Activated naive CD8-positive, alpha-beta T cell treated with anti-CD3 and anti-CD28 coated beads for 36 hours (primary cell): ENCODE data around the gene RABL6. TPM values are rescaled to one million over a fixed set of nuclear protein-coding genes. Genes with fewer than 3 reads are reported as not detected.
"Not testable (repeated sequence)": the region's sequence is repeated elsewhere in the genome, so short reads cannot be mapped to it uniquely, and the experiment has no call there.

ENCODE experiments used
- DNase-seq: peaks from one replicate; pipeline ENCODE4 v3.0.0; 2021
- H3K27ac Mint-ChIP-seq: one replicate; pipeline ENCODE4 v1.8.0; 2022; ENCODE audit warnings: mild to moderate bottlenecking, moderate library complexity, mixed read lengths
- H3K27me3 Mint-ChIP-seq: one replicate; pipeline ENCODE4 v1.8.0; 2022; ENCODE audit warnings: mild to moderate bottlenecking, mixed read lengths
- H3K36me3 Mint-ChIP-seq: one replicate; pipeline ENCODE4 v1.8.0; 2021; ENCODE audit warnings: mild to moderate bottlenecking, mixed read lengths
- H3K4me1 Mint-ChIP-seq: one replicate; pipeline ENCODE4 v1.8.0; 2021; ENCODE audit warnings: mixed read lengths
- H3K4me3 Mint-ChIP-seq: one replicate; pipeline ENCODE4 v1.8.0; 2022; ENCODE audit warnings: mild to moderate bottlenecking, moderate library complexity, mixed read lengths
- H3K9me3 Mint-ChIP-seq: one replicate; pipeline ENCODE4 v1.8.0; 2022; ENCODE audit warnings: mixed read lengths
- total RNA-seq, 2 experiments: library from RNA; stranded (reverse); gene quantifications; one replicate each; pipeline ENCODE4 v1.2.3, GENCODE V29; 2021

RABL6 gene
- total RNA-seq, 2 experiments from 2014 or later: 87.0 to 88.3 TPM

GRCh38 chr9:136866898-136867421 is 59.2 kb downstream of the RABL6 start:
- H3K27me3 Mint-ChIP-seq, DNase-seq, H3K9me3 Mint-ChIP-seq: not testable (repeated sequence)
- H3K4me1 Mint-ChIP-seq: peaks cover 21% of the 10 kb centered on the region
- H3K36me3 Mint-ChIP-seq: peaks cover 11% of the 10 kb centered on the region
- peak overlapping the region; percentile 77 for H3K4me3 Mint-ChIP-seq
- peak overlapping the region; percentile 80 for H3K27ac Mint-ChIP-seq

GRCh38 chr9:136867480-136867879 is 59.7 kb downstream of the RABL6 start:
- H3K27me3 Mint-ChIP-seq: no peaks in the 10 kb centered on the region
- no peak for DNase-seq
- H3K4me3 Mint-ChIP-seq: peak overlapping the region; percentile 77
- H3K9me3 Mint-ChIP-seq: peaks cover 4% of the 10 kb centered on the region
- H3K36me3 Mint-ChIP-seq: peaks cover 11% of the 10 kb centered on the region
- H3K4me1 Mint-ChIP-seq: peaks cover 21% of the 10 kb centered on the region
- no peak overlapping the region for H3K27ac Mint-ChIP-seq

DNA sequence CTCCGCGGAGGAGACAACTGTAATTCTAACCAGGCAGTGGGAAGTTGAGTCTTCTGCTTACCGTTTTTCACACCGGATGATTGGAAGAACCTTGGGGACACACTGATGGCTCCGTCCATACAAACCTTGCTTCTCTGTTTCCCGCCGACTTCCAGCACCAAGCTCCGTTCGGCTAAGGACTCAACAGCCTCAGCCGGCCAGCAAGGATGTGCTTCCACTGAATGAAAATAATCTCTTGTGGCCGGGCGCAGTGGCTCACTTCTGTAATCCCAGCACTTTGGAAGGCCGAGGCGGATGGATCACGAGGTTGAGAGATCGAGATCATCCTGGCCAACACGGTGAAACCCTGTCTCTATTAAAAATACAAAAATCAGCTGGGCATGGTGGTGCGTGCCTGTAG is 60.2 kb downstream of the RABL6 start:
- Mint-ChIP-seq H3K36me3 (peaks cover 14% of the 10 kb centered on the region), H3K4me3 (peak overlapping the region; percentile 77), H3K27me3 (no peaks in the 10 kb centered on the region), H3K4me1 (peaks cover 21% of the 10 kb centered on the region), H3K9me3 (peaks cover 7% of the 10 kb centered on the region), H3K27ac (no peak overlapping the region)
- no peak for DNase-seq

- Mint-ChIP-seq H3K9me3 (peaks cover 7% of the 10 kb centered on the region), H3K4me1 (peaks cover 20% of the 10 kb centered on the region), H3K27ac (no peak overlapping the region), H3K4me3 (no peak overlapping the region), H3K27me3 (no peaks in the 10 kb centered on the region), H3K36me3 (peaks cover 14% of the 10 kb centered on the region)
- no peak for DNase-seq
These were observed 60.9 kb downstream of the RABL6 start for GRCh38 chr9:136868644-136869043.

- H3K4me3 Mint-ChIP-seq, H3K27me3 Mint-ChIP-seq, DNase-seq, H3K27ac Mint-ChIP-seq, H3K9me3 Mint-ChIP-seq, H3K36me3 Mint-ChIP-seq: not testable (repeated sequence)
- H3K4me1 Mint-ChIP-seq: peaks cover 13% of the 10 kb centered on the region
These were observed 61.9 kb downstream of the RABL6 start for GRCh38 chr9:136869611-136870010.

DNA sequence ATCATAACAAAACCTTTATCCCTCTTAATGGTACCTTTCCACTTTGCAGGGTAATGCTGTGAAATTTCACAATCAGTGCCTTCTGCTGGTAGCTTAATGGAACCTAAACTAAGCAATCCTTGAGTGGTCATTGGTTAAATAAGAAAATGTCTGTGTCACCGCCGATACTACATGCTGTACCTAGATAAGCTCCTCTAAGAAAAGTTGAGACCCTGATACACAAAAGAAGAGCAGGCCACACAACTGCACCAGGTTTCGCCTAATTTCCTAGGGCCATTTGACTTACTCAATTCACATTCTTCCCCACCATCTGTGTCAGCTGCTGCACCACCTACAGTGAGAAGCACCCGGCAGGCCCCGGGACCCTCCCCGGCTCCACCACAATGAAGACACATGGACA is 67.4 kb downstream of the RABL6 start:
- Mint-ChIP-seq H3K27me3 (no peaks in the 10 kb centered on the region), H3K4me3 (no peak overlapping the region), H3K9me3 (peaks cover 7% of the 10 kb centered on the region), H3K4me1 (peaks cover 6% of the 10 kb centered on the region), H3K27ac (no peak overlapping the region), H3K36me3 (peaks cover 5% of the 10 kb centered on the region)
- DNase-seq: no peak

GRCh38 chr9:136876476-136876875 is 68.7 kb downstream of the RABL6 start:
- no peaks in the 10 kb centered on the region for H3K27me3 Mint-ChIP-seq
- H3K4me3 Mint-ChIP-seq: no peak overlapping the region
- H3K9me3 Mint-ChIP-seq: peaks cover 5% of the 10 kb centered on the region
- DNase-seq: no peak
- no peak overlapping the region for H3K27ac Mint-ChIP-seq
- peaks cover 7% of the 10 kb centered on the region for H3K36me3 Mint-ChIP-seq
- H3K4me1 Mint-ChIP-seq: peaks cover 17% of the 10 kb centered on the region

- peaks cover 18% of the 10 kb centered on the region for H3K36me3 Mint-ChIP-seq
- no peaks in the 10 kb centered on the region for H3K9me3 Mint-ChIP-seq
- H3K4me1 Mint-ChIP-seq: peaks cover 42% of the 10 kb centered on the region
- H3K4me3 Mint-ChIP-seq: no peak overlapping the region
- H3K27me3 Mint-ChIP-seq: no peaks in the 10 kb centered on the region
- no peak for DNase-seq
- peak overlapping the region; percentile 93 for H3K27ac Mint-ChIP-seq
These were observed 72.9 kb downstream of the RABL6 start for GRCh38 chr9:136880651-136881050.

- H3K9me3 Mint-ChIP-seq: no peaks in the 10 kb centered on the region
- H3K4me3 Mint-ChIP-seq: peak overlapping the region; percentile 72
- DNase-seq: peak; percentile 77
- peaks cover 42% of the 10 kb centered on the region for H3K4me1 Mint-ChIP-seq
- H3K27me3 Mint-ChIP-seq: no peaks in the 10 kb centered on the region
- H3K27ac Mint-ChIP-seq: peak overlapping the region; percentile 93
- H3K36me3 Mint-ChIP-seq: peaks cover 18% of the 10 kb centered on the region
These were observed 74.0 kb downstream of the RABL6 start for GRCh38 chr9:136881691-136882108.

GRCh38 chr9:136882109-136882946 is 74.6 kb downstream of the RABL6 start:
- Mint-ChIP-seq H3K36me3 (peaks cover 22% of the 10 kb centered on the region), H3K4me1 (peaks cover 44% of the 10 kb centered on the region), H3K27me3 (no peaks in the 10 kb centered on the region), H3K4me3 (peak overlapping the region; percentile 72), H3K27ac (peak overlapping the region; percentile 93), H3K9me3 (no peaks in the 10 kb centered on the region)
- DNase-seq: peak; percentile 95

DNA sequence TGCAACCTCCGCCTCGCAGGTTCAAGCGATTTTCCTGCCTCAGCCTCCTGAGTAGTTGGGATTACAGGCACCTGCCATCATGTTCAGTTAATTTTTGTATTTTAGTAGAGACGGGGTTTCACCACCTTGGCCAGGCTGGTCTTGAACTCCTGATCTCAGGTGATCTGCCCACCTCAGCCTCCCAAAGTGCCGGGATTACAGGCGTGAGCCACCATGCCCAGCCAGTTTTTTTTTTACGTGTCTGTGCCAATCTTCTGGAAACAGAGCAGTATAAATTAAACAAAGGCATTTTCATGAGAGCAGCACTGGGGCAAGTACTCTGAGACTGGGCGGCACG is 75.2 kb downstream of the RABL6 start:
- Mint-ChIP-seq H3K4me3 (peak overlapping the region; percentile 72), H3K36me3 (peaks cover 23% of the 10 kb centered on the region), H3K4me1 (peaks cover 44% of the 10 kb centered on the region), H3K27ac (peak overlapping the region; percentile 93)
- not testable (repeated sequence) for H3K27me3 Mint-ChIP-seq, H3K9me3 Mint-ChIP-seq, DNase-seq

GRCh38 chr9:136883670-136884069 is 75.9 kb downstream of the RABL6 start:
- not testable (repeated sequence) for H3K27me3 Mint-ChIP-seq, H3K9me3 Mint-ChIP-seq, H3K4me3 Mint-ChIP-seq, DNase-seq
- H3K27ac Mint-ChIP-seq: peak overlapping the region; percentile 93
- peaks cover 23% of the 10 kb centered on the region for H3K36me3 Mint-ChIP-seq
- H3K4me1 Mint-ChIP-seq: peaks cover 51% of the 10 kb centered on the region

GRCh38 chr9:136885950-136886578 is 78.3 kb downstream of the RABL6 start, which contains the start of gene TRAF2:
Gene TRAF2 (plus strand): TSS chr9:136886516. CDS start chr9:136898741, 12,225 bp downstream.
- peak; percentile 99 for DNase-seq
- Mint-ChIP-seq H3K4me3 (peak within 1 kb of the TSS; percentile 99), H3K27ac (peak within 1 kb of the TSS; percentile 93), H3K9me3 (no peaks in the 10 kb centered on the region), H3K27me3 (no peaks in the 10 kb centered on the region), H3K4me1 (peaks cover 44% of the 10 kb centered on the region), H3K36me3 (peaks cover 20% of the 10 kb centered on the region)

GRCh38 chr9:136886610-136887597 is 79.2 kb downstream of the RABL6 start:
- peak; percentile 55 for DNase-seq
- Mint-ChIP-seq H3K4me1 (peaks cover 36% of the 10 kb centered on the region), H3K4me3 (peak overlapping the region; percentile 99), H3K36me3 (peaks cover 20% of the 10 kb centered on the region), H3K27ac (peak overlapping the region; percentile 93), H3K27me3 (no peaks in the 10 kb centered on the region), H3K9me3 (no peaks in the 10 kb centered on the region)
